Skeletal muscle tissue (tissue), 4 donors: ENCODE data around the gene ZFYVE21. TPM values are rescaled to one million over a fixed set of nuclear protein-coding genes. Genes with fewer than 3 reads are reported as not detected.

Experiments used
- H3K27ac ChIP-seq: one replicate; pipeline ENCODE4 v1.7.0; 2013; ENCODE audit warnings: mild to moderate bottlenecking, low read depth, low read length, inconsistent platforms
- H3K27me3 ChIP-seq, 3 donors: one replicate each; pipeline ENCODE4 v1.7.0; 2013; ENCODE audit warnings: low read length in 3 of 3; ENCODE audit not compliant: control insufficient read depth in 3 of 3, insufficient read depth in 3 of 3
- H3K36me3 ChIP-seq, 3 donors: one replicate each; pipeline ENCODE4 v1.7.0; 2013; ENCODE audit warnings: low read length in 3 of 3; ENCODE audit not compliant: control insufficient read depth in 3 of 3, insufficient read depth in 3 of 3
- H3K4me1 ChIP-seq, 3 donors: one replicate each; pipeline ENCODE4 v1.7.0; 2013; ENCODE audit warnings: low read length in 3 of 3, mild to moderate bottlenecking in 3 of 3; ENCODE audit not compliant: control insufficient read depth in 3 of 3, insufficient read depth in 3 of 3
- H3K4me3 ChIP-seq, 3 donors: one replicate each; pipeline ENCODE4 v1.7.0; 2013; ENCODE audit warnings: low read length in 3 of 3
- H3K9ac ChIP-seq, 3 donors: one replicate each; pipeline ENCODE4 v1.7.0; 2013; ENCODE audit warnings: low read length in 3 of 3, mild to moderate bottlenecking in 3 of 3, moderate library complexity in 2 of 3, low read depth in 1 of 3
- H3K9me3 ChIP-seq, 3 donors: one replicate each; pipeline ENCODE4 v1.7.0; 2013; ENCODE audit warnings: low read length in 3 of 3; ENCODE audit not compliant: control insufficient read depth in 3 of 3
- total RNA-seq: library from RNA; depleted of rRNA; stranded (reverse); fragments of >200 nt; gene quantifications from one replicate; pipeline ENCODE4 v1.2.3, GENCODE V29; 2014
- donor health status: Osteomylitis.

ZFYVE21 gene
- total RNA-seq, 1 donor from 2014 or later = 31.3 TPM

DNA sequence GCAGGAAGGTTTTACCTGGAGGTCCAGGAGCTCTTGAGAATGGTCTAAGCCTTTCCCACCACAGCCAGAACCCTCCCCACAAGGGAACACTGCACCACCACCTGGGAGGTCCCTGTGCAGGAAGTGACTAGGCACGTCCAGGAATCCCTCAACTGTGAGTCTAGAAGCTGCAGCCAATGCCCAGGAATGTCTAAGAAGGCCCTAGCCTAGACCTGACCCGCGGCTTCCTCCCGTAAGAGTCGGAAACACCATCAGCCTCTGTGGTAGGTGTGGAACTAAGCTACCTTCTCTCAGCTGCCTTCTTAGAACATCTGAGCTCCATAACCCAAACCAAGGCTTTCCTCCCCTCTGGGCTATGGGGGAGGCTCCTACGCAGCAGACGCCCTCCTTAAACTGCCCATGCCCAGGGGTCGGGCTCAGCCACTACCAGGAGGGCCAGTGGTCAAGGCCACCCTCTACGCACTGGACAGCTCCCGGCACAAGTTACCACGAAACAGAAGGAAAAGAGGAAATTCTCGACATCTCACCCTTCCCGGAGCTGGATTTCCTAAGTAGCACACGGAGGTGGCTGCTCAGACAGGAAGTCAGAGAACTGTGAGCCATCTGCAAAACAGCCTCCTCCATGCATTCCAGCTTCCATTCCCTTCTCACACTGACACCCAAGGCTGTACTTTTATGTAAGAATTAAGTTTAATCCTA is 25.5 kb downstream of the ZFYVE21 start:
- Histone ChIP-seq H3K9ac (no peak overlapping the region), H3K27me3 (no peaks in the 10 kb centered on the region), H3K27ac (no peak overlapping the region), H3K4me3 (no peak overlapping the region), H3K9me3 (no peaks in the 10 kb centered on the region), H3K36me3 (peaks cover 31 to 34% (median 34%) of the 10 kb centered on the region in 3 donors), H3K4me1 (peaks cover 7 to 8% (median 7%) of the 10 kb centered on the region in 3 donors)

DNA sequence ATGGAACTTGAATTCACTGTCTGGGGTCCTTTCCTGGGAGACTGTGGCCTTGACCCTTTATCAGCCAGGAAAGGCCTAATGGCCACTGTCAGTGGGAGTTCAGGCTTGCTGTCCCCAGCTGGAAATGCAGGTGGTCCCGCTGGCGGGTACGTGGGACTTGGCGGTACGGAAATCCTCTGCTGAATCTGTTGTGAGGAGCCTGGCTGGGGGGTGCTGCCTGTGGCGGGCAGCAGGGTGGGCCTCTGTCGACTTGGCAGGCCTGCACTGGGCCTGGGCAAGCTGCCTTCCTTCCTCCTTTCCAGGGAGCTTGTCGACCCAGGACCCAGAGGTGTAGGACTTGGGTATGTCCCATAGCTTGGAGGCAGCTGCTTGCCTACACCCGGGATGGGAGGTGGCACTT is 26.3 kb downstream of the ZFYVE21 start:
- H3K27ac ChIP-seq = no peak overlapping the region
- peaks cover 30 to 35% (median 35%) of the 10 kb centered on the region in 3 donors for H3K36me3 ChIP-seq
- H3K27me3 ChIP-seq = no peaks in the 10 kb centered on the region
- H3K4me3 ChIP-seq = no peak overlapping the region
- H3K9ac ChIP-seq = no peak overlapping the region
- H3K9me3 ChIP-seq = no peaks in the 10 kb centered on the region
- H3K4me1 ChIP-seq = peaks cover 2 to 3% (median 3%) of the 10 kb centered on the region in 3 donors

DNA sequence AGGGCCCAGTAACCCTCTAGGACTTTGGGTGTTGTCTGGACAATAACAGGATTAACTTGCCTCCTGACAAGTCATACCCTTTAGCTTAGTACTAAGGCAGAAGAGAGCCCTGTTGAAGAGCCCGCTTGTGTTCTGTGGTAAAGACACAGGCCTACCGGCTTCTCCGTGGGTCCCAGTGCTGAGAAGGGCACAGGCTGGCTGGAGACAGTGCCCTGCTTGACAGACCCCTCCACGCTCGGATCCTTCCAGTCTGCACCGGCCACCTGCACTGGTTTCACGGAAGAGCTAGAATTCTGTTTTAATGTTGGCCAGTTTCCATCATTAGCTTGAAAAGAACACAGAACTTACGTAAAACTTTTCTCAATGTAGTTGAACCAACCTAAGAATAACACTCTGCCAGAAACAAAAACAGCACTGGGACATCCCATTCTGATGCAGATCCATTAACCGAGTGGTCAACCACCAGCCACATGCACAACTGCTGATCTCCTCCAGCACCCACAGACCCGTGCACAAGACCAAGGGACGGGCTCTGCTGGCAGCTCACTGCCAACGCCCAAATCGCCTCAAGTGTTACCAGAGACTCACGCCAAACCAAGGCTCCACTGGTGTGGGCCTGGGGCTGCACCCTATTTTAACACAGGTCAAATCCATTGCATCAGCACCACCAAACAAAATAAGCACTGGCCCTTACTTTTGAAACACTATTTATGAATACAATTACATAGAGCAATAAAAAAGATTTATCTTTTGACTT is 27.1 kb downstream of the ZFYVE21 start:
- Histone ChIP-seq H3K27me3 (no peaks in the 10 kb centered on the region), H3K9ac (no peak overlapping the region), H3K4me3 (no peak overlapping the region), H3K4me1 (peaks cover 0 to 3% (median 0%) of the 10 kb centered on the region in 3 donors), H3K27ac (no peak overlapping the region), H3K36me3 (peaks cover 28 to 34% (median 32%) of the 10 kb centered on the region in 3 donors), H3K9me3 (no peaks in the 10 kb centered on the region)

DNA sequence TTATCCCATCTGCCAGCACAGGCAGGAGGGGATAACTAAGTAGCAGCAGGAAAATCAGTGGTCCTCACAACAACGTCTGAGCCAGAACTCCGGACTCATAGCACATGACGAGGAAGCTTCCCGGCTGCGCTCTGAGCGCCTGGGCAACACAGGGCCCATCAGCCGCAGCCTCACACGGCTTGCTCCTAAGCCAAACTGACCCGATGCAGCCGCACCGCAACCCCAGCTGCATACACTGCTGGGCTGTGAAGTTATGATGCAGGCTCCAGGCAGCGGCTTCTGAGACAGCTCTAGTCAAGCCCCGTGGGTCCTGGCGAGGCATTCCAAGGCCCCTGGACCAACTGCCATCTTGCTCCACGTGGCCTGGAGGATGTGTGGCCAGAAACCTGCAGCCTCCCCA is 28.1 kb downstream of the ZFYVE21 start:
- no peak overlapping the region for H3K27ac ChIP-seq
- peaks cover 24 to 34% (median 29%) of the 10 kb centered on the region in 3 donors for H3K36me3 ChIP-seq

DNA sequence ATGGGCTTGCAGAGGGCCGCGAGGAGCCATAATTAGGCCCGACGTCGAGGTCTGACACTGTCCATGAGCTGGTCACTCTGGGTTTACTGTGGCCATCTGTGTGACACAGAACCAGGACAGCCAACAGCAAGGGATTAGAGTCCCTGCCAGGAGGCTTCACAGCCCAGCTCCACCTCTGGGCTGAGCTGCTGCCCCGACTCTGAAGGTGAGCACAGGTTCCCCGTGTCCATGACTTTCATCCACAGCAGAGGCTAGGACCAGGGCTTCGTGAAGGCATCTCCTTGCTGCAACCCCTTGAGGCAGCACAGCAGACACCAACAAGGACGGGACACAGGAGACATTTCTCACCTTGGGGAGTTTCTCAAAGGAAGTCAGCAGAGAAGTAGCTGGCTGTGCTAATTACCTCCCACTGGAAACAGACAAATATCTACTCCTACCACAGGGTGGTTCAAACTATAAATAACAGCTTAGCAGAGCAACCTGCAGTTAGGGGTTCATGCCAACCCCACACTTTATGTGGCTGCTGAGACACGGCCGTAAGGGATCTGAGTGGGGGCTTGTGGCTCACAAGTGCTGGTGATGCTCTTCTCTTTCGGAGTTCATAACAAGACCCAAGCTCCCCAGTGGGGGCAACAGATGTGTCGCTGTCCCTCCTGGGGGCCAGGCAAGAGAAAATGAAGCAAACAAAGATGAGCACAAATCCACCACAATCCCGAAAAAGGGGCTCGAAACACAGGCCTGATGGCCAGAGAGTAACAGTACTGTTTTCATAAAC is 29.2 kb downstream of the ZFYVE21 start:
- H3K27ac ChIP-seq = no peak overlapping the region
- peaks cover 23 to 26% (median 24%) of the 10 kb centered on the region in 3 donors for H3K36me3 ChIP-seq
- H3K9ac ChIP-seq = no peak overlapping the region
- H3K27me3 ChIP-seq = no peaks in the 10 kb centered on the region
- H3K4me1 ChIP-seq = no peaks in the 10 kb centered on the region
- H3K4me3 ChIP-seq = no peak overlapping the region
- no peaks in the 10 kb centered on the region for H3K9me3 ChIP-seq

More for the DNA sequence above, 28.1 kb downstream of the ZFYVE21 start:
- Histone ChIP-seq H3K4me3 (no peak overlapping the region), H3K4me1 (peaks cover 0 to 3% (median 0%) of the 10 kb centered on the region in 3 donors), H3K9ac (no peak overlapping the region), H3K9me3 (no peaks in the 10 kb centered on the region), H3K27me3 (no peaks in the 10 kb centered on the region)

DNA sequence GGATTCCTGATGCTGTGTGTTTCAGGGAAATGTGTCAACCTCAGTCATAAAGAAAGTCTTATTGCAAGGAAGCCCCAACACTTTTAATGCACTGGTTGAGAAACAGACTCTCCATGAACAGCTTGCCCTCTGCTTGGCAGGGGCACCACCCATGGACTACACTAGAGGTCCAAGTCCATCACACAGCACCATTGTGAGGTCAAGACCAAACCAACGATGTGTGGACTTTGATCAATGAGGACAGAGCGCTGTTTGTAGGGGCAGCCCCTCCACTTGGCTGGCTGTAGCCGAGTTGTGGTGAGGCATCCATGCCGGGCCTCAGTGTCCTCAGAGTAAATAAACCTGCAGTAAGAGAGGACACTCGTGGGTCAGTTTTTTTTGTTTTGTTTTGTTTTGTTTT is 29.8 kb downstream of the ZFYVE21 start:
- Histone ChIP-seq H3K4me3 (no peak overlapping the region), H3K9ac (no peak overlapping the region), H3K36me3 (peaks cover 22 to 26% (median 23%) of the 10 kb centered on the region in 3 donors), H3K9me3 (no peaks in the 10 kb centered on the region), H3K27ac (no peak overlapping the region), H3K4me1 (no peaks in the 10 kb centered on the region), H3K27me3 (no peaks in the 10 kb centered on the region)

DNA sequence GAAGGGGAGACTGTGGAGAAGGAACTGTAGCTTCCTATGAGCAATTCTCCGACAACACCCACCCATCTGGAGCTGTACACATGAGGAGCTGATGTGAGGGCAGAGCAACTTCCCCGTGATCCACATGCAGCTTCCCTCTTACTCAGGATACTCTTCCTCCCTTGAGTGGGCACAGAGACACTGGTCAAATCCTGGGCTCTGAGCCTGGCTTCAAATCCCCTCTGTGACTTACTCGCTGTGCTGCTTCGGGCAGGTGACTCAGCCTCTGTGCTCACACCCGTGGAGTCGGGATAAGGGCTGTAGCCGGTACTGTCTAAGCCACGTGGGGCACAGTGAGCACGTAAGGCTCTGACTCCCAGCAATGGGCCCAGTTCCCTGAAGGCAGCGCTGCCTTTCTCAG is 31.1 kb downstream of the ZFYVE21 start:
- H3K9ac ChIP-seq = no peak overlapping the region
- H3K27ac ChIP-seq = no peak overlapping the region
- H3K36me3 ChIP-seq = peaks cover 17 to 23% (median 19%) of the 10 kb centered on the region in 3 donors
- H3K9me3 ChIP-seq = no peaks in the 10 kb centered on the region
- no peak overlapping the region for H3K4me3 ChIP-seq
- H3K27me3 ChIP-seq = no peaks in the 10 kb centered on the region
- H3K4me1 ChIP-seq = no peaks in the 10 kb centered on the region

DNA sequence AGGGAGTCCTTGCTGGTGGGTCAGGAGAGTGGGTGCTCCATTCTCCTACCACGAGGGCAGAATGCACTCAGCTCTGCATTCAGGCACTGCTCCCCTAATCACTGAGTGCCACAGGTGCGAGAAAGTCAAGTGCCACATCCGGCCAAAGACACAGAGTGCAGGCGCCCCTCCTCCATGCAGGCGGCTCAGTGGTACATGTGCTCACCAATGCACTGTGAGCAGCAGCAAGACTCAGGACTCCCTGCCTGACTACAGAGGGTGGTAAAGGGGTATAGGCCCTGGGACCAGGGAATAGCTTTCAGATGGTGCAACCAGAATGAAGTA is 32.9 kb downstream of the ZFYVE21 start:
- Histone ChIP-seq H3K36me3 (peaks cover 12 to 20% (median 19%) of the 10 kb centered on the region in 3 donors), H3K4me1 (no peaks in the 10 kb centered on the region), H3K9ac (no peak overlapping the region), H3K27me3 (no peaks in the 10 kb centered on the region), H3K9me3 (no peaks in the 10 kb centered on the region), H3K27ac (no peak overlapping the region), H3K4me3 (no peak overlapping the region)

DNA sequence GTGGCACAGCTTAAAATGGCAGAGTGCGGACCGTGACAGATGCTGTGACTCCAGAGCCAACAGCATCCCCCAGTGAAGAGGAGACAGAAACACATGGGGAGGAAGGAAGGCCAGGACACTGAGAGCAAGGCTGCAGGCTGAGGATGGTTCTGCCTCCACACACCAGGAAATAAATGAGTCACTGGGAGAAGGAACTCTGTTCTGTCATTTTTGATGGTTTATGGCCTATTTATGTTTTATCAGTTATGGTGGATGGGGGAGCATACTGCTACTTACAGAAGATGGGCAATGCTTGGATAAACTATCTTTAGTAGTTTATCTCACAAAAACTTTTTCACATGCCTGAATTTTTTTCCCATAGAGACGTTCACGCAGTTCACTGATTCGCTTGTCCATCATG is 33.8 kb downstream of the ZFYVE21 start:
- Histone ChIP-seq H3K4me3 (no peak overlapping the region), H3K27me3 (no peaks in the 10 kb centered on the region), H3K9me3 (no peaks in the 10 kb centered on the region), H3K4me1 (no peaks in the 10 kb centered on the region), H3K36me3 (peaks cover 12 to 24% (median 20%) of the 10 kb centered on the region in 3 donors), H3K9ac (no peak overlapping the region), H3K27ac (no peak overlapping the region)

DNA sequence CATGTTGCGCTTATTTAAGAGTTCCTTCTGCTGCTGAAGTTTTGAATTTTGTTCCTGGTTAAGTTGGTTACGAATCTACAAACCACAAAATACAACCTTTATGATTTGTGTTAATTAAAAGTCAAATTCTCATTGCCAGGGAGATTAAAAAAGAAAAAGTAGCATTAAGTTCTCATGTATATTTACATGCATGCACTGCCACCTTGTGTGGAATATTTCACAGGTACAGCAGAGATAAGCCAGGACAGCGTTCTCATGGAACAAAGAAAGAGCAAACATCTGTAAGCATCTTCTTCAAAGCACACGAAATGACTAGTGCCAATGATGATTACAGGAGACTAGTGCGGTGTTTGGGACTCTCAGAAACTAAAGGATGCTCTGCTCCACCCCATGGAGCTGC is 34.2 kb downstream of the ZFYVE21 start:
- Histone ChIP-seq H3K36me3 (peaks cover 9 to 21% (median 20%) of the 10 kb centered on the region in 3 donors), H3K4me3 (no peak overlapping the region), H3K4me1 (no peaks in the 10 kb centered on the region), H3K9ac (no peak overlapping the region), H3K27ac (no peak overlapping the region), H3K27me3 (no peaks in the 10 kb centered on the region), H3K9me3 (no peaks in the 10 kb centered on the region)
